HepG2 (cell line): ENCODE measurements around the gene LRRC3. TPM values are rescaled to one million over a fixed set of nuclear protein-coding genes. Genes with fewer than 3 reads are reported as not detected.

Experiments used
- HOXD1 ChIP-seq: sonication (generic); formaldehyde crosslinking; IDR thresholded peaks from 2 replicates; pipeline ENCODE4 v1.5.0; 2020; ENCODE audit warnings: missing genetic modification reagents
- NFE2L1 ChIP-seq: sonication (generic); formaldehyde crosslinking; IDR thresholded peaks from 2 replicates; pipeline ENCODE4 v1.4.0; 2020; ENCODE audit warnings: missing genetic modification reagents, mild to moderate bottlenecking, borderline replicate concordance
- SMYD3 ChIP-seq: sonication (generic); formaldehyde crosslinking; IDR thresholded peaks from 2 replicates; pipeline ENCODE4 v1.8.1; 2023; ENCODE audit warnings: mild to moderate bottlenecking, missing genetic modification reagents
- TAF15 ChIP-seq: fragments of 200-400 bp; formaldehyde crosslinking; IDR thresholded peaks from one replicate; pipeline ENCODE4 v1.6.1; 2018; ENCODE audit warnings: mild to moderate bottlenecking, low read depth, low read length; ENCODE audit not compliant: poor library complexity, severe bottlenecking
- ZBTB1 ChIP-seq: sonication (generic); formaldehyde crosslinking; IDR thresholded peaks from 2 replicates; pipeline ENCODE4 v1.4.0; 2020; ENCODE audit warnings: missing genetic modification reagents, borderline replicate concordance
- ZFP37 ChIP-seq: sonication (generic); formaldehyde crosslinking; IDR thresholded peaks from 2 replicates; pipeline ENCODE4 v1.4.0; 2020; ENCODE audit warnings: missing genetic modification reagents, borderline replicate concordance
- ZNF10 ChIP-seq: sonication (generic); formaldehyde crosslinking; IDR thresholded peaks from 2 replicates; pipeline ENCODE4 v1.4.0; 2020; ENCODE audit warnings: mild to moderate bottlenecking, low read depth, missing genetic modification reagents, borderline replicate concordance
- ZNF577 ChIP-seq: sonication (generic); formaldehyde crosslinking; IDR thresholded peaks from 2 replicates; pipeline ENCODE4 v1.4.0; 2020; ENCODE audit warnings: mild to moderate bottlenecking, low read depth, missing genetic modification reagents, borderline replicate concordance
- ZNF788 ChIP-seq: sonication (generic); formaldehyde crosslinking; IDR thresholded peaks from 2 replicates; pipeline ENCODE4 v1.5.0; 2020; ENCODE audit warnings: mild to moderate bottlenecking, missing genetic modification reagents, borderline replicate concordance
- ZSCAN22 ChIP-seq: sonication (generic); formaldehyde crosslinking; IDR thresholded peaks from 2 replicates; pipeline ENCODE4 v1.4.0; 2020; ENCODE audit warnings: mild to moderate bottlenecking, missing genetic modification reagents
- polyA plus RNA-seq, 8 experiments: library from polyadenylated mRNA; depleted of rRNA in 3 of 8; stranded (reverse) in 7 of 8; unstranded in 1 of 8; fragments of >200 nt; fragmentation: Illumina TruSeq in 4 of 8; extraction: Trizol in 4 of 8; gene quantifications; 2 replicates each; pipeline versions ENCODE4 v1.2.1 to v1.2.3, GENCODE V29; 2011 to 2016; ENCODE audit warnings: low read depth in 4 of 8, missing spikeins in 1 of 8, mixed read lengths in 1 of 8; ENCODE audit not compliant: insufficient read depth in 1 of 8
- total RNA-seq, 5 experiments: library from RNA; depleted of rRNA; stranded (reverse); fragments of >200 nt; fragmentation: Illumina TruSeq; extraction: Trizol; gene quantifications; 2 replicates each; pipeline ENCODE4 v1.2.3, GENCODE V29; 2016; ENCODE audit warnings: low read depth in 1 of 5
- TF ChIP-seq, protein P1 (sequence below), 2 experiments: fragments of 450-650 bp in 1 of 2; sonication (generic) in 1 of 2; formaldehyde crosslinking in 1 of 2; IDR thresholded peaks; 2 replicates each; pipeline versions ENCODE4 v1.6.1 to v1.8.0; 2016 to 2022; ENCODE audit warnings: antibody characterized with exemption in 1 of 2, mild to moderate bottlenecking in 1 of 2, missing genetic modification reagents in 1 of 2
- TF ChIP-seq, protein P2 (sequence below): sonication (generic); formaldehyde crosslinking; IDR thresholded peaks from 2 replicates; pipeline ENCODE4 v1.5.1; 2020; ENCODE audit warnings: missing genetic modification reagents, mild to moderate bottlenecking, borderline replicate concordance
- TF ChIP-seq, protein P3 (sequence below): sonication (generic); formaldehyde crosslinking; conservative IDR thresholded peaks from 2 replicates; pipeline ENCODE4 v1.4.0; 2020; ENCODE audit warnings: missing genetic modification reagents
- TF ChIP-seq, protein P4 (sequence below): sonication (generic); formaldehyde crosslinking; IDR thresholded peaks from 2 replicates; pipeline ENCODE4 v1.4.0; 2020; ENCODE audit warnings: missing genetic modification reagents

The LRRC3 gene
- total and polyA plus RNA-seq, 2 of the 13 experiments (the other 11 are each of a cell fraction or from before 2014, with no cell fraction given), result 4.8 to 16.5 TPM

DNA sequence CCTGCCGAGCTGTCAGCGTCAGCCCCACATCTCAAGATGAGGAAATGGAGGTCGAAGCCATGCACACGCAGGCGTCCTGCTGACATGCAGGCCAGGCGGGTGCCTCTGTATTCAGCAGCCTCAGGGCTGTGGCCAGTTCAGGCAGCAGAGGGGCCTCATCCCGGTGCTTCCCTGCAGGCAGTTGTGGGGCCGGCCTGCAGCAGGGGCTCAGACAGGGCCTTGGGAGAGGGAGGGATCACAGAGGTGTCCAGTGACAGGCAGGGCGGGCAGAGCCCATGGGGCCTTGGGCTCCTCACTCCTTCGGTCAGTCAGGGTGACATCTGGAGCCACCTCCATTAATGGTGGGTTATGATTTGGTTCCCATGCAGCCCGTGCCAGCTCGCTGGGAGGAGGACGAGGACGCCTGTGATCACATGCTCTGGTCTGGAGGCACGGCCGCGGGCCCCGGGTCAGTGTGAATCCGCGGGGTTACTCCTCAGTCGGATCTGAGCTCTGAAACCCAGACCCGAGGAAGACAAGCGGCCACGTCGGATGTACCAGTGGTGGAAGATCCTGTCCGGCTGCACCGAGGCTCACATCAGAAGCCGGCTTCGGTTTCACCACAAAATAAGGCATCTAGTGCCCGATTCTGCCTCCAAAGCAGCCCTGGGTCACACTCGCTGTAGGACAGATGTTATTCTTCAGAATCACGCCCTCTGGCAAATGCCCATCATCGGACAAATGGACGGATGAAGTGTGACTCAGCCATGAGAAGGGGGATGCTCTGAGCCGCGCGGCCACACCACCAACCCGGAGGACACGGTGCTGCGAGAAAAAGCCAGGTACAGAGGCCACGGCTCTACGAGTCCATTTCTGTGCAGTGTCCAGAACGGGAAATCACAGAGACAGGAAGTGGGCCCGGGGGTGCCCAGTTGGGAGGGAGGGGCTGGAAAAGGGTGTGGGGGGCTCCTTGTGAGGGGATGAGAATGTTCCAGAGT lies 51.3 kb downstream of the LRRC3 start (continued):
- TF ChIP-seq, protein P1, sequence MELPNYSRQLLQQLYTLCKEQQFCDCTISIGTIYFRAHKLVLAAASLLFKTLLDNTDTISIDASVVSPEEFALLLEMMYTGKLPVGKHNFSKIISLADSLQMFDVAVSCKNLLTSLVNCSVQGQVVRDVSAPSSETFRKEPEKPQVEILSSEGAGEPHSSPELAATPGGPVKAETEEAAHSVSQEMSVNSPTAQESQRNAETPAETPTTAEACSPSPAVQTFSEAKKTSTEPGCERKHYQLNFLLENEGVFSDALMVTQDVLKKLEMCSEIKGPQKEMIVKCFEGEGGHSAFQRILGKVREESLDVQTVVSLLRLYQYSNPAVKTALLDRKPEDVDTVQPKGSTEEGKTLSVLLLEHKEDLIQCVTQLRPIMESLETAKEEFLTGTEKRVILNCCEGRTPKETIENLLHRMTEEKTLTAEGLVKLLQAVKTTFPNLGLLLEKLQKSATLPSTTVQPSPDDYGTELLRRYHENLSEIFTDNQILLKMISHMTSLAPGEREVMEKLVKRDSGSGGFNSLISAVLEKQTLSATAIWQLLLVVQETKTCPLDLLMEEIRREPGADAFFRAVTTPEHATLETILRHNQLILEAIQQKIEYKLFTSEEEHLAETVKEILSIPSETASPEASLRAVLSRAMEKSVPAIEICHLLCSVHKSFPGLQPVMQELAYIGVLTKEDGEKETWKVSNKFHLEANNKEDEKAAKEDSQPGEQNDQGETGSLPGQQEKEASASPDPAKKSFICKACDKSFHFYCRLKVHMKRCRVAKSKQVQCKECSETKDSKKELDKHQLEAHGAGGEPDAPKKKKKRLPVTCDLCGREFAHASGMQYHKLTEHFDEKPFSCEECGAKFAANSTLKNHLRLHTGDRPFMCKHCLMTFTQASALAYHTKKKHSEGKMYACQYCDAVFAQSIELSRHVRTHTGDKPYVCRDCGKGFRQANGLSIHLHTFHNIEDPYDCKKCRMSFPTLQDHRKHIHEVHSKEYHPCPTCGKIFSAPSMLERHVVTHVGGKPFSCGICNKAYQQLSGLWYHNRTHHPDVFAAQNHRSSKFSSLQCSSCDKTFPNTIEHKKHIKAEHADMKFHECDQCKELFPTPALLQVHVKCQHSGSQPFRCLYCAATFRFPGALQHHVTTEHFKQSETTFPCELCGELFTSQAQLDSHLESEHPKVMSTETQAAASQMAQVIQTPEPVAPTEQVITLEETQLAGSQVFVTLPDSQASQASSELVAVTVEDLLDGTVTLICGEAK (IDR thresholded peaks at IDR 0.05), result no peak
- TF ChIP-seq, protein P1 (CRISPR knock-in tag; IDR thresholded peaks at IDR 0.05), result peak; percentile 53; the same call in 1 of the 2 replicates
- TF ChIP-seq ZNF10 (CRISPR knock-in tag), result no peak
- no peak; the same call in 1 of the 2 replicates for TF ChIP-seq ZNF788 (CRISPR knock-in tag)
- no peak for TF ChIP-seq ZBTB1 (CRISPR knock-in tag)
- TF ChIP-seq, protein P2, sequence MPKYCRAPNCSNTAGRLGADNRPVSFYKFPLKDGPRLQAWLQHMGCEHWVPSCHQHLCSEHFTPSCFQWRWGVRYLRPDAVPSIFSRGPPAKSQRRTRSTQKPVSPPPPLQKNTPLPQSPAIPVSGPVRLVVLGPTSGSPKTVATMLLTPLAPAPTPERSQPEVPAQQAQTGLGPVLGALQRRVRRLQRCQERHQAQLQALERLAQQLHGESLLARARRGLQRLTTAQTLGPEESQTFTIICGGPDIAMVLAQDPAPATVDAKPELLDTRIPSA (CRISPR knock-in tag), result no peak
- TF ChIP-seq, protein P3, sequence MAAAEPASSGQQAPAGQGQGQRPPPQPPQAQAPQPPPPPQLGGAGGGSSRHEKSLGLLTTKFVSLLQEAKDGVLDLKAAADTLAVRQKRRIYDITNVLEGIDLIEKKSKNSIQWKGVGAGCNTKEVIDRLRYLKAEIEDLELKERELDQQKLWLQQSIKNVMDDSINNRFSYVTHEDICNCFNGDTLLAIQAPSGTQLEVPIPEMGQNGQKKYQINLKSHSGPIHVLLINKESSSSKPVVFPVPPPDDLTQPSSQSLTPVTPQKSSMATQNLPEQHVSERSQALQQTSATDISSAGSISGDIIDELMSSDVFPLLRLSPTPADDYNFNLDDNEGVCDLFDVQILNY, result no peak
- TF ChIP-seq ZFP37 (CRISPR knock-in tag), result no peak
- no peak for TF ChIP-seq HOXD1 (CRISPR knock-in tag)
- no peak for TF ChIP-seq NFE2L1
- TF ChIP-seq, protein P4, sequence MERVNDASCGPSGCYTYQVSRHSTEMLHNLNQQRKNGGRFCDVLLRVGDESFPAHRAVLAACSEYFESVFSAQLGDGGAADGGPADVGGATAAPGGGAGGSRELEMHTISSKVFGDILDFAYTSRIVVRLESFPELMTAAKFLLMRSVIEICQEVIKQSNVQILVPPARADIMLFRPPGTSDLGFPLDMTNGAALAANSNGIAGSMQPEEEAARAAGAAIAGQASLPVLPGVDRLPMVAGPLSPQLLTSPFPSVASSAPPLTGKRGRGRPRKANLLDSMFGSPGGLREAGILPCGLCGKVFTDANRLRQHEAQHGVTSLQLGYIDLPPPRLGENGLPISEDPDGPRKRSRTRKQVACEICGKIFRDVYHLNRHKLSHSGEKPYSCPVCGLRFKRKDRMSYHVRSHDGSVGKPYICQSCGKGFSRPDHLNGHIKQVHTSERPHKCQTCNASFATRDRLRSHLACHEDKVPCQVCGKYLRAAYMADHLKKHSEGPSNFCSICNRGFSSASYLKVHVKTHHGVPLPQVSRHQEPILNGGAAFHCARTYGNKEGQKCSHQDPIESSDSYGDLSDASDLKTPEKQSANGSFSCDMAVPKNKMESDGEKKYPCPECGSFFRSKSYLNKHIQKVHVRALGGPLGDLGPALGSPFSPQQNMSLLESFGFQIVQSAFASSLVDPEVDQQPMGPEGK (CRISPR knock-in tag), result peak; percentile 78; the same call in 1 of the 2 replicates
- TF ChIP-seq ZNF577 (CRISPR knock-in tag), result no peak
- TF ChIP-seq TAF15, result no peak
- no peak for TF ChIP-seq ZSCAN22 (CRISPR knock-in tag)
- no peak for TF ChIP-seq SMYD3 (CRISPR knock-in tag)
